Osteocyte (in vitro differentiated cells): ENCODE results near the gene RPAP2. TPM values are rescaled to one million over a fixed set of nuclear protein-coding genes. Genes with fewer than 3 reads are reported as not detected.

Experiments
- DNase-seq: peaks from one replicate; pipeline ENCODE4 v3.0.0; 2021; ENCODE audit warnings: mixed read lengths; ENCODE audit not compliant: unreplicated experiment; ENCODE audit errors: extremely low spot score
- H3K27ac Mint-ChIP-seq: one replicate; pipeline ENCODE4 v1.8.0; 2021; ENCODE audit warnings: mild to moderate bottlenecking, mixed read lengths; ENCODE audit not compliant: unreplicated experiment
- H3K27me3 Mint-ChIP-seq: one replicate; pipeline ENCODE4 v1.8.0; 2021; ENCODE audit warnings: mixed read lengths; ENCODE audit not compliant: unreplicated experiment
- H3K36me3 Mint-ChIP-seq: one replicate; pipeline ENCODE4 v1.8.0; 2021; ENCODE audit warnings: mixed read lengths; ENCODE audit not compliant: unreplicated experiment
- H3K4me1 Mint-ChIP-seq: one replicate; pipeline ENCODE4 v1.8.0; 2021; ENCODE audit warnings: mixed read lengths; ENCODE audit not compliant: unreplicated experiment
- H3K4me3 Mint-ChIP-seq: one replicate; pipeline ENCODE4 v1.8.0; 2021; ENCODE audit warnings: mild to moderate bottlenecking, moderate library complexity, mixed read lengths; ENCODE audit not compliant: unreplicated experiment
- H3K9me3 Mint-ChIP-seq: one replicate; pipeline ENCODE4 v1.8.0; 2021; ENCODE audit warnings: mixed read lengths; ENCODE audit not compliant: unreplicated experiment
- CTCF ChIP-seq: fragments of 200-600 bp; sonication (generic); IDR thresholded peaks from 2 replicates; pipeline ENCODE4 v1.5.0; 2021; ENCODE audit warnings: antibody characterized with exemption, mild to moderate bottlenecking, moderate library complexity
- total RNA-seq: library from RNA; stranded (reverse); gene quantifications from 2 replicates; pipeline ENCODE4 v1.2.1, GENCODE V29; 2021

Gene RPAP2
- total RNA-seq, 1 donor from 2014 or later: 32.6 TPM

- DNase-seq: no peak
- H3K9me3 Mint-ChIP-seq: no peaks in the 10 kb centered on the region
- no peaks in the 10 kb centered on the region for H3K4me1 Mint-ChIP-seq
- no peak overlapping the region for H3K4me3 Mint-ChIP-seq
- H3K27me3 Mint-ChIP-seq: peaks cover 6% of the 10 kb centered on the region
- no peak overlapping the region for H3K27ac Mint-ChIP-seq
- no peak for TF ChIP-seq CTCF
- no peaks in the 10 kb centered on the region for H3K36me3 Mint-ChIP-seq
These were observed 140.4 kb downstream of the RPAP2 start for GRCh38 chr1:92439291-92439690.

- H3K27me3 Mint-ChIP-seq: no peaks in the 10 kb centered on the region
- H3K27ac Mint-ChIP-seq: no peak overlapping the region
- H3K36me3 Mint-ChIP-seq: no peaks in the 10 kb centered on the region
- no peaks in the 10 kb centered on the region for H3K9me3 Mint-ChIP-seq
- no peak for TF ChIP-seq CTCF
- no peaks in the 10 kb centered on the region for H3K4me1 Mint-ChIP-seq
- H3K4me3 Mint-ChIP-seq: no peak overlapping the region
- no peak for DNase-seq
These were observed 142.4 kb downstream of the RPAP2 start for GRCh38 chr1:92441316-92441696.

GRCh38 chr1:92441697-92442342, 143.0 kb downstream of the RPAP2 start:
- no peak for DNase-seq
- Mint-ChIP-seq H3K9me3 (no peaks in the 10 kb centered on the region), H3K4me1 (no peaks in the 10 kb centered on the region), H3K4me3 (no peak overlapping the region), H3K36me3 (no peaks in the 10 kb centered on the region), H3K27ac (no peak overlapping the region), H3K27me3 (peaks cover 3% of the 10 kb centered on the region)
- no peak for TF ChIP-seq CTCF

- Mint-ChIP-seq H3K27ac (no peak overlapping the region), H3K4me3 (no peak overlapping the region), H3K9me3 (no peaks in the 10 kb centered on the region), H3K36me3 (no peaks in the 10 kb centered on the region), H3K4me1 (no peaks in the 10 kb centered on the region), H3K27me3 (peaks cover 6% of the 10 kb centered on the region)
- TF ChIP-seq CTCF: no peak
- DNase-seq: no peak
These were observed 143.5 kb downstream of the RPAP2 start for GRCh38 chr1:92442351-92442750.

- Mint-ChIP-seq H3K4me3 (no peak overlapping the region), H3K27ac (no peak overlapping the region), H3K27me3 (peaks cover 8% of the 10 kb centered on the region), H3K9me3 (no peaks in the 10 kb centered on the region), H3K4me1 (no peaks in the 10 kb centered on the region), H3K36me3 (no peaks in the 10 kb centered on the region)
- TF ChIP-seq CTCF: no peak
- no peak for DNase-seq
These were observed 145.0 kb downstream of the RPAP2 start for GRCh38 chr1:92443893-92444292.
